Raji (cell line): ENCODE data around the gene FAM131C.

Source experiments
- POLR2A ChIP-seq: IDR thresholded peaks from 2 replicates; pipeline ENCODE4 v1.6.1; 2011; ENCODE audit warnings: low read depth, low read length, control low read depth; ENCODE audit not compliant: insufficient read depth

Gene FAM131C

GRCh38 chr1:16072095-16072494 is 1.4 kb downstream of the FAM131C start:
- TF ChIP-seq POLR2A, result no peak

- TF ChIP-seq POLR2A, result no peak
Measured at GRCh38 chr1:16071614-16072013, 1.8 kb downstream of the FAM131C start.

DNA sequence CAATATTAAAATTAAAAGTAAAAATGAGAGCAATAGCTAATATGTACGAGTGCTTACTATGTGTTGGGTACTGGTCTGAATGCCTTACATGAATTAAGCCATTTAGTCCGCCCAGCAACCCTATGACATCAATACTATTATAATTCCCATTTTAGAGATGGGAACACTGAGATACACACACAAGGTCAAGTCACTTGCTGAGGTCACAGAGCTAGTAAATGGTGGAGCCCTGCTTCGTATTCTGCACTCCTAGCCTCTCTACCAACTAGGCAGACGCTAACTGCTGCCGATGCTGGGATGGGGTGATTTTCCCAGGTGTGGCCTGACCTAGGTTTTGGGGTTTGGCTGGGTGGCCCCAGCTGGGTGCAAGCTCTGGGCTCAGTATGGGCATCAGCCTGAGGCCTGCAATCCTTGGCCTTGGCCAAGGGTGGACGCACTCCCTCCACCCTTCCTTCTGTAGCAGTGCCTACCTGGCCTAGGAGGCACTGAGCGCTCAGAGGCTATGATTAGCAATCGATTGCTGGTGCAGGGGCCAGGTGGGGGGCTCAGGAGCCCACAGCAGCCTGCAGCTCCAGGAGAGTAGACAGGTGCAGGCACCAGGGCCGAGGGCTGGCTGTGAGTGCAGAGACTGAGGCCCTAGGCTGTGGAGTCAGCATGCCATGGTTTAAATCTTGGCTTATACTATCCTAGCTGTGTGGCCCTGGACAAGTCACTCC is 2.7 kb downstream of the FAM131C start:
- TF ChIP-seq POLR2A, result no peak

DNA sequence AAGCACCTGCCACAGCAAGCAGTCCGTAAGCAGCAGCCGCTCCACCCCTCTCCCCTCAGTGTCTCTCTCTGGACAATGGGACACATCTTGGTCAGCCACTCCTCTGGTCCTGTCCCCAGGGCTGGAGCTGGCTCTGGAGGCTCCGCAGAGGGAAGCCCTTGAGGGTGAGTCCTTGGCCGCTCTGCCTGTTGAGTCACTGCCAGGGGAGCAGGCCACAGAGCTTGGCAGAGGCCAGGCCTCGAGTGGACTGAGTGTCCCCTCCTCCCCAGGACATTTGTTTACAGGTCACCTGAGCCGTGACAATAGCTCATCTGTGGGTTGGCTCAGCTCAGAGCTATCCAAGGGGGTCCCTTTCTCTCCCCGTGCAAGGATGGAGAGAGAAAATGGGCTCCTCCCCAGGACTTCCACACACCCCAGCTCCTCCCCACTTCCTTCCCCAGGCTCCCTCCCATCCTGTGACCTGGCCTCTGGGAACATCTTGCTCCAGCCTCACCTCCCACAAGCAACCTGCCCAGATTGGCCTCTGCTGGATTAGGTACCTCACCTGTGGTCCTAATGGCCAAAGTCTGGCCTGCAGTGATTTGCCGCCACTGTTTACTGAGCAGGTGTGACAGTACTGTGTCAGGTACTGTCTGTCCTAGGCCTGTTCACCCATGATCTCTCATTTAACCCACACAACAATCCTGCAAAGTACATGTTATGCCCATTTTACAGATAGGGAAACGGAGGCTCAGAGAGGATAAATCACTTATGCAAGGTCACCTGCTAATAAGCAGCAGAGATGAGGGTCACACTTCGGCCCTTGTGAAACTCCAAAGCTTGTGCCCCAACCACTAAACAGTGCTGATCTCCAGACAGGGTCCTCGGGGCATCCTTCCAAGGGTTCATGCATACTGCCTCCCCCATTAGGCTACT is 4.8 kb downstream of the FAM131C start:
- TF ChIP-seq POLR2A, result no peak

GRCh38 chr1:16067933-16068332 is 5.5 kb downstream of the FAM131C start:
- no peak for TF ChIP-seq POLR2A

DNA sequence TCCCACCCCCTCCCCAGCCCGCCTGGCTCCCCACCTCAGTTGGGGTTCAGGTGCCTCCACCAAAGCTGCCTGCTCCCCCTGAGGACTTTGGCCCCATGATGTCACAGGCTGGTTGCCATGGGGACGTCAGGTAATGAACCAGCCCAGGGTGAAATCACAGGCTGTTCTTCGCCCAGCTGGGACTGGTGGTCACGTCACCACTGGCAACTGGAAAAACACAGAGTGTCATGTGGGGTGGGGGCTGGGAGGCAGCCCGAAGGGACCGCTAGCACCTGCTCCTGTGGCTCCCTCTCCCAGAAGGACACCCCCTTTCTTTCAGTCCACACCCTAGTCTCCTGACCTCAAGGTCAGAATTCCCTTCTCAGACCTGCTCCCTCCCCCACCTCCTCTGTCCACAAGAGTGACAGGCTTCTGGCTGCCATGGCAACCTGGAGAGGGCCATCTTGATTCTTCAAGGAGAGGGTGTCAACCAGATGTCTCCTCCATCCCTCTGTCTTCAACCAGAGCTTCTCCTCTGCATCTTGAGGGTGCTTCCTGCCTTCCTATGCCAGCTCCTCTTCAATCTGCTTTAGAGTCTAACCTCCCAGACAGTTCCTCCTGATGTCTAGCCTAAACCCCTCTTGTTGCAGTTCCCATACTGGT is 6.2 kb downstream of the FAM131C start:
- no peak for TF ChIP-seq POLR2A

GRCh38 chr1:16066245-16066644 is 7.2 kb downstream of the FAM131C start:
- TF ChIP-seq POLR2A, result no peak

DNA sequence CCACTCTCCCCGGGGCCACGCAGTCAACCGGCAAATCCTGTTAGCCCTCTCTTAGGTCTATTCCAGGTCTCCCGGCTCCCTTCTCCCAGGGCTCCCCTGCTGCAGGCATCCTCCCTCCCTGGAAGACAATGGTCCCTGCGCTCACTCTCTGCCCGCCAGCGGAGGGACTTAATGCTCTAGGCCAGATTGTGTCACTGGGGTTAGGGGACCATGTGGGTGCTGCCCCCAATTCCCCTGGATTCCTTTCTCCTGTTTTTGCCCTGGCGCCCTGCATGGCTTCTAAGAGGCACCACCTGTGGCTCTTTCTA is 8.2 kb downstream of the FAM131C start:
- no peak for TF ChIP-seq POLR2A

DNA sequence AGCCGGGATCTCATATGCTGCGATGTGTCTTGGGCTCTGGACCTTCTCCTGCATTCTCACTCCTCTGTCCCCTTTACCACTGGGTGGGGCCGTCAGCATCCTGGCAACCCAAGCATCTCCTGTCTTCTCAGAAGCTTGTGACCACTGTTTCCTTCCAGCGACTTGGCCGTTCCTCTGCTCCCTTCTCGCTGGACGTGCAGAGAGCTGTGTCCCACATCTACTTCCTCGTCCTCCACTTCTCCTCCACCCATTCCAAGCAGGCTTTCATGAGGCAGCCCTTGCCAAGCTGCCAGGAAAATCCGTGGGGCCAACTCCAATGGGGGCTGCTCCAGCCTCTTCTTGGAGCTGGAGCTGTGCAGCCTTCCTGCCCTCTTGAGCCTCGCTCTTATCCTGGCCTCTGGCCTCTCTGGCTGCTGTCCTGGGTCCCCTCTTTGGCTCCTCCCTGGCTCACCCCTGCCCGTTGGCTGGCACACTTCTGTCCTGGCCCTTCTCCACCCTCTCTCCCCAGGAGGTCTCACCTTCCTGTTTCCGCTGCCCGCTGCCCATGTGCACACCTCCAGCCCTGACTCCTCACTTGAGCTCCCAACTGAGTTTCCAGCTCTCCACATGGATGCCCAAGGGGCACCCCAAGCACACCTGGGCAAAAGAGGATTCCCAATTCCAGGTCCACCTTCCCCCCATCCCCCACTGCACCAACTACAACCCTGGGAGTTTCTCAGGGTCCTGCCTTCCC is 8.7 kb downstream of the FAM131C start:
- TF ChIP-seq POLR2A, result no peak

DNA sequence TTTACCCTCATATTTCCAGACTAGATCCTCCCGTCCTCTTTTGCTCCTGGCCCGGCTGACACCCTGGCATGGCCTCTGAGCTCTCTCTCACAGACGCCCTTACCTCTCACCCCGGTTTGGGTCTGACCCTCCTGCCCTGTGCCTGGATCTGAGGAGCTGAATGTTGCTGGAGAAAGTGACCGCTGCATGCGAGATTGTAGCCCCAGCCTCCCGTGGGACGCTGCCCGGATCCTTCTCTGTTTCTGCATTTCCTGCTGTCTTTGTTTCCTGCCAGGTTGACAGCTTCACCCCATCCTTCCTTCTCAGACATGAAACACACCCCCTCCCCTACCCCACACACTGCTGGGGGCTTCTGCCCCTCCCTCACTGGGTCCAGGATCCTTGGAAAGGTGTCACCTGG is 9.5 kb downstream of the FAM131C start:
- no peak for TF ChIP-seq POLR2A

DNA sequence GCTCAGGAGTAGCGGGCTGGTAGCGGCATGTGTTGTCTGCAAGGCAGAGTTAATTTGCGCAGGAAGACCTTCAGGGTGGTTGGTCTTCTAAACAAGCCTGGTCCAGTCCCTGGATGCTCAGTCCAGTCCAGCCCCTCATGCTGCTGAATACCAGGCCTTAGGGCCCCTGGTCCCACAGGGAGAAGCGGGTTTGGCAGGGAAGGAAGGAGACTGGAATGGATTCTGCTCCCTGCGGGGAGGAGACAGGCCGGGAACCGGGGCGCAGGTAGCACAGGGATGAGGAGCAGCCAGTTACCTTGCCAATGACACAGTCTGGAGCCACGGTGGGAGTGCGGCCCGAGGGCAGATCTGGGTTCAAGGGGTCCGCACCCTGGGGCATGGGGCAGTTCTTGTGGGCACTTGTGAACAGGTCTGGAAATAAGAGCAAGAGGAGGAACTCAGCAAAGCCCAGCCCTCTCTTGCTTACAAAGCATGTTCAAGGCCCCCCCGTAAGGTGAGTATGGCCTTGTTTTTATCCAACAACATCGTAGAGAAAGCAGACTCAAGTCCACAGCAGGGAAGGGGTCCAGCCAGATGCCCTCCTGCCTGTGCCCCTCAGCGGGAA is 10.1 kb downstream of the FAM131C start:
- TF ChIP-seq POLR2A, result no peak

DNA sequence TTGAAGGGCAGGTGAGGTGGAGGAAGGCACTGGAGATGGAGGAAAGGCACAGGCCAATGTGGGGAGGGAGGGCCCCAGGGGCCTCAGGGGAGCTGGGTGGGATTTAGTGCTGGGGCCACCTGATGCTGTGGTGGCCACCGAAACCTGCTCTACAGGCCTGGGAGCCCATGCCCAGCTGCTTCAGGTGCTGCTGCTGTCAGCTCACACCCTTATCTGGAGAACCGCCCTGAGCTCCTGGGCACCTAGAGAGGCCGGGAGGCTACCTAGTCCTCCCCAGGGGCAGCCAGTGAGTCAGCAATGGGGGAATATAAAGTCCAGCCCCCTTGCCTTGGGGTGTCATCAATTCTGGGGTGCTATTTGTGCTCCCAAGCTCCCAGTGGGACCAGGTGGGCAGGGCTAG is 12.2 kb downstream of the FAM131C start:
- no peak for TF ChIP-seq POLR2A

- TF ChIP-seq POLR2A, result no peak
Measured at GRCh38 chr1:16055613-16056520, 17.6 kb downstream of the FAM131C start.

GRCh38 chr1:16054598-16055540 is 18.6 kb downstream of the FAM131C start:
- no peak for TF ChIP-seq POLR2A
